22Rv1 (cell line): Measurements from ENCODE around the gene PGPEP1.

Source experiments
- ZFX ChIP-seq: fragments of 450-650 bp; IDR thresholded peaks from 2 replicates; pipeline ENCODE4 v1.6.1; 2017; ENCODE audit warnings: antibody characterized with exemption, borderline replicate concordance
- TF ChIP-seq, protein P1 (sequence below): fragments of 450-650 bp; IDR thresholded peaks from 2 replicates; pipeline ENCODE4 v1.5.1; 2017; ENCODE audit warnings: mild to moderate bottlenecking

DNA sequence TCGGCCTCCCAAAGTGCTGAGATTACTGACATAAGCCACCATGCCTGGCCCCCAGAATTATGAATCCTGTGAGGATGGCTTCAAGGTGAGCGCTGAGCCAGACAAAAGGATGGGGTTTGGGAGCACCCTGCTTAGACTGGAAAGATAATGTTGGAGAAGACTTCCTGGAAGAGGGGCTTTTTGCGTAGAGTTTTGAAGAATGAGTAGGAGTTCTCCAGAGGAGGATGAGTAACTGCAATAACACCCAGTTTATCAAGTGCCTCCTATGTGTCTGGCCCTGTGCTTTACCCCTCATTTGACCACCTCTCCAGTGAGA lies 44.9 kb downstream of the PGPEP1 start:
- TF ChIP-seq, protein P1, sequence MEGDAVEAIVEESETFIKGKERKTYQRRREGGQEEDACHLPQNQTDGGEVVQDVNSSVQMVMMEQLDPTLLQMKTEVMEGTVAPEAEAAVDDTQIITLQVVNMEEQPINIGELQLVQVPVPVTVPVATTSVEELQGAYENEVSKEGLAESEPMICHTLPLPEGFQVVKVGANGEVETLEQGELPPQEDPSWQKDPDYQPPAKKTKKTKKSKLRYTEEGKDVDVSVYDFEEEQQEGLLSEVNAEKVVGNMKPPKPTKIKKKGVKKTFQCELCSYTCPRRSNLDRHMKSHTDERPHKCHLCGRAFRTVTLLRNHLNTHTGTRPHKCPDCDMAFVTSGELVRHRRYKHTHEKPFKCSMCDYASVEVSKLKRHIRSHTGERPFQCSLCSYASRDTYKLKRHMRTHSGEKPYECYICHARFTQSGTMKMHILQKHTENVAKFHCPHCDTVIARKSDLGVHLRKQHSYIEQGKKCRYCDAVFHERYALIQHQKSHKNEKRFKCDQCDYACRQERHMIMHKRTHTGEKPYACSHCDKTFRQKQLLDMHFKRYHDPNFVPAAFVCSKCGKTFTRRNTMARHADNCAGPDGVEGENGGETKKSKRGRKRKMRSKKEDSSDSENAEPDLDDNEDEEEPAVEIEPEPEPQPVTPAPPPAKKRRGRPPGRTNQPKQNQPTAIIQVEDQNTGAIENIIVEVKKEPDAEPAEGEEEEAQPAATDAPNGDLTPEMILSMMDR: no peak
- no peak for TF ChIP-seq ZFX
